GM21447 (cell line): Measurements from ENCODE around the gene MYH10.

Experiments used
- ATAC-seq: cut with Tn5 transposase; IDR thresholded peaks from one replicate; pipeline ENCODE4 v1.9.1; 2021; ENCODE audit not compliant: unreplicated experiment

Gene MYH10

DNA sequence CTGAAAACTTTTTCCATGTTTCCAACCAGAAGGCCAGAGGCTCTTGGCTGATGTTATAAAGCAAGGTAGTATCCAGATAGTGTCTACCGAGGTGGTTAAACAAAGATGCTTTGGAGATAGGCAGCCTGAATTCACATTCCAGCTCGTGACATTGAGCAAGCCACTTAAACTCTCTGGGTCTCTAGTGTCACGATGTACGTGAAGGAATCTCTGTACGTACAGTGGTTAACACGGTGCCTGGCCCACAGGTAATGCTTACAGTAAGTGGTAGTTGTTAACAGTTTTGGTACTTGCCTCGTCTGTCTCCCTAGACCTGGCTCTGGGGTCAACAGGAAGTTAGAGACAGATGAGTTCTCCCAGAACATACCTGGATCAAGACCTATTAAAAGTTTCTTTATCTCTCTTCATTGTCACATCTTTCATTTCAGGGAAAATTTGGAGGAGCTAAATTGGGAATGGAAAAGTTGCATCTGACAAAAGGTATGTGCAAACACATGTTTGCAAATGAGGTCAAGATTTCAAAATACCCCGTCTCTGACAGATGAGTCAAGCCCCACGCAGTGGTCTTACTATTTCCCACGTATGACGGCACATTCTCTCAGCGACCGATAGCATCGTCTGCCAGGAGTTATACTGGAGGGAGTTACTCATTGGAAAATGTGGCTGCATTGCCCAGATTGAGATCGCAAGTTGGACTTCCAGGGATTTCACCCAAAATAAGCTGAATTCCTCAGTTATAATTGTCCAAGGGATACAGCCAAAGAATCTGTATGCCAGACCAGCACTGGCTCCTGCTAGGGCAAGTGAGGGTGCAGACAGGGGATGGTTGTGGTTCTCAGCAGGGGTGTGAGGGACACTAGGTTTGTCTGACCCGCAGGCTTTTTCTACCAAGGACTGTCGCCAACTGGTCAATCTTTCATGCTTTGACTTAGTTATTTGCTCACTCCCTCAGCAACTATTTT is 18.9 kb upstream of the MYH10 start:
- no peak for ATAC-seq

GRCh38 chr17:8647956-8648355 is 17.4 kb upstream of the MYH10 start:
- no peak for ATAC-seq

- ATAC-seq: no peak
Observed at GRCh38 chr17:8647202-8647601, 16.7 kb upstream of the MYH10 start.

- no peak for ATAC-seq
Observed at GRCh38 chr17:8644507-8644902, 14.0 kb upstream of the MYH10 start.

DNA sequence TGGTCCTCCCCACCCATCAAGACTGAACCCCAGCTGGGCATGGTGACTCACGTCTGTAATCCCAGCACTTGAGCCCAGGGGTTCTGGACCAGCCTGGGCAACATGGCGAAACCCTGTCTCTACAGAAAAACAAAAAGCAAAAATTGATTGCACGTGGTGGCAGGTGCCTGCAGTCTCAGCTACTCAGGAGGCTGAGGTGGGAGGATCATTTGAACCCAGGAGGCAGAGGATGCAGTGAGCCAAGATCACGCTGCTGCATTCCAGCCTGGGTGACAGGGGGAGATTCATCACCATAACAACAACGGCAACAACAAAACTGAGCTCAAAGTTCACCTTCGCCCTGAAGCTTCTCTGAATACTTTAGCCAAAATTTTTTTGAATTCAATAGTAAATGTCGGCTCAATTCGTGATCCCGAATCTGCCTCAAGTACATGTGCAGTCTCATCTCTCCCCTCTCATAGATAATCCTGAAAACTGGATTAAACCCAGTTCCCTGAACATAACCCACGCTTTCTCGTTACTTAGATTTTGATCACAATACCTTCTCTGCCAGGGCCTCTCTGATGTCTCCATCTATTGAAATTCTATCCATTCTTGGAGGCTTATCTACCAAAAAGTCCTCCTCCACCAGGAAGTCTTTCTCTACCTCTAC is 13.5 kb upstream of the MYH10 start:
- ATAC-seq: no peak

GRCh38 chr17:8639709-8640108 is 9.2 kb upstream of the MYH10 start:
- no peak for ATAC-seq

- ATAC-seq: no peak
Observed at GRCh38 chr17:8632061-8632460, 1.5 kb upstream of the MYH10 start.

- no peak for ATAC-seq
Observed at GRCh38 chr17:8631554-8631877, 991 bp upstream of the MYH10 start.

DNA sequence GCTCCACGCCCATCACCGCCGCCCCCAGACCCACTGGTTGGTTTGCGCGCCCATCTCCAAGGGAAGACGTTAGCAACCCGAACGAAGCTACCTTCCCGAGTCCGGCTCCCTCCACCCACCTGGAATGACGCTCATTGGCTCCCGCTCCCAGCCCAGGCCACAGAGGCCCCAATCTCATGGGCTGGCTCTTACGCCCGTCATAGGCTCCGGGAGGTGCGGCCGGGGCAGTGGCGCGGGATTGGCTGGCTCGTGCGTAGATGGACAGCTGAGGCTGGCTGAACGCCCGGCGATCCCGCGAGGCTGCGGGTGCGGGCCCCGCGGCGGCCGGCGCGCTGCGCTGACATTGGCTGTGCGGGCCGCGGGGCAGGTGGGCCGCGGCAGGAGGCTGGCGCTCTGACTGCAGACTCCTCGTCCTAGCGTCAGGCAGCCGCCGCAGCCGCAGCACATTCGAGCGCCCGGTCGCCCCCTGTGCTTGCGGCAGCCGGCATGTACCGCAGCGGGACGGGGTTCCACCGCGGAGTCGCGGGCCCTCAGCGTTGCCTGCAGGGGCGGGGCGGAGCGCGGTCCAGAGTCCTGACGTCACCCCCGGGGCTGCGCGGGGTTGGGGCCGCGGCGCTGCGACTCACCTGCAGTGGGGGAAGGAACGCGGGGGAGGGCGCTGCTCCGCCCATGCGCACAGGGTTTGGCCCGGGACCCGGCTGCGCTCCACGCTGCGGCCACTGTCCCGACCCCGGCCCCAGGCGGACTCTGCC is 453 bp upstream of the MYH10 start:
- ATAC-seq: peak; percentile 98

DNA sequence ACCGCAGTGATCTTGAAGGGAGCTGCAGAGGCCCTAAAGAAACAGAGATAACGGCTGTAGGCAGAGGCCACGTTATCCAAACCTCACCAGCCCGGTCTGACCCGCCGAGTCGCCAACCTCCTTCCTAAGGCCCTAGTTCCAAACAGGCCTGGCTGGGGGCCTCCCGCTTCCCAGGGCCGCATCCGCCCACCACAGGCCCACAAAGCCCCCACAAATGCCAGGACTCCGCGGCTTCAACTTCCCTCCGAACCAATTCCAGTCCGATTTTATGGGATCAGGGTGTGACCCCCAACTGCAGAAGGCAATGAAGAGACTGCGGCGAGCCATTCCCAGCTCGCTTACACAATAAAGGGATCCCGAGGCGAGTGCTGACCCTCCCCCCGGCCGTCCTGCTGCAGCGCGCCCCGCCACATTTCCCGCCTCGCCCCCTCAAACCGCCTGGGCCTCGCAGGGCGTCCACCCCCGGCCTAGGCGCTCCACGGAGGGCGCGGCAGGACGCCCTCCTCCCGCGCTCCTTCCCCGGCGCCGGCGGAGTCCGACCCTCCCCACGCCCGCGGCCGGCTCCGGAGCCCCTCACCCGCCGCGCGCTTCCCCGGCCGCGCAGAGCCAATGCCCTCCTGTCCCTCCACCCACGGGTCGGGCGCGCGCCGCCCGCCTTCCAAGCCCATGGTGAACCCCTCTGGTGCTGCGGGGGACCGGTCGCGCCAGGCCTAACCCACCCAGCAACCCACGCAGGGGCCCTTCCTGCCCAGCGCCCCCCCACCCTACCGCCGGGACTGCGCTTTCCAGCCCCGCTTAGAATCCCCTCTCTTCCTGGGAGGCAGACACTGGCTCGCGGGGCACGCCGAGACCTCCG is 926 bp downstream of the MYH10 start:
- ATAC-seq: no peak

- no peak for ATAC-seq
Observed at GRCh38 chr17:8628609-8629169, 1.8 kb downstream of the MYH10 start.

DNA sequence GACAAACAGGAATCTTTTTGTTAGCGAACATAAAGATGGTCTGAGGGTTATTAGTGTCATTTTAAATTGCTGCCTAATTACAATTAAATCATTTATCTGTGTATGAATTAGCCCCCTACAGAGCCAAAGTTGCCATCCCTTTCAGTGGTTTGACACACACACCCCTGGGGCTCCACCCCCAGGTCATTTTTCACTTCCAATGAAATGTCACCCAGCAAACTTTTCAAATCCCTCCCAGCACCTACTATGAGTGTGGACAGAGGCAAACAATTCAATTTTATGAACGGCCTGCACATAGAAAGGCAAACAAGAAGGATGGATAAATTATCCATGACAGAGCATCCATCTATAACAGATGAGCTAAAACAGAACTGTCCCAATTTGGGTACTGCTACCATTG is 2.4 kb downstream of the MYH10 start:
- no peak for ATAC-seq

GRCh38 chr17:8623591-8623990 is 6.9 kb downstream of the MYH10 start:
- no peak for ATAC-seq

- ATAC-seq: no peak
Observed at GRCh38 chr17:8622191-8622590, 8.3 kb downstream of the MYH10 start.

DNA sequence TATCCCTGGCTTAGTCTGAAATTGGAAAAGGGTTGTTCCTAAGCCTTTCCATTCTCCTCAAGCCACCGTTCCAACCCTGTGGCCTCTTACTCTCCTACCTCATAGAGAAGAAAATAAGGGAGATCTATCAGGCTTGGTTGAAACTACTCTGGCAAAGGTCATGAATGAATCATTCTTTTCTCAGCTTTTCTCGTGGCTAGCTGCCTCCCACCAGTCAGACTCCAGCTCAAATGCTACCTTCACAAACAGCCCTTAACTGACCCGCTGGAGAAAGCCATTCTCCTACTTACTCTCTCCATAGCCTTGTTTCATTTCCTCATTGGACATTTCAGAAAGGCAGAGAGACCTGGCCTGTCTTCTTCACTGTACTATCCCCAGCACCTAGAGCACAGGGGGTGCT is 8.9 kb downstream of the MYH10 start:
- ATAC-seq: no peak

DNA sequence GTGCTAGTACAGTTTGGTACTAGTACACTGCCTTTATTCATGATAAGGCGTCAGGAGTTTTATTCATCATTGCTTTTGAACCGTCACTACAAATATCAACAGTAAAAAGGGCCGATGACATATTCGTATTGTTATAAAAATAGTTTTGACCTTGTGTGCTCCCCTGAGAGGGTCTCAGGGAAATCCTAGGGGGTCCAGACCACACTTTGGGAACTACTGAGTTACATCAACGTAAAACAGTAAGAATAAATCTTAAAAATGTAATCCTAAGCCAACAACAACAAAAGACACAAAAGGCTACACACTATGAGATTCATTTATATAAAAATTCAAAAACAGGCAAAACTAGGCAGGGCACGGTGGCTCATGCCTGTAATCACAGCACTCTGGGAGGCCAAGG is 11.2 kb downstream of the MYH10 start:
- no peak for ATAC-seq

GRCh38 chr17:8618825-8619224 is 11.7 kb downstream of the MYH10 start:
- ATAC-seq: no peak

DNA sequence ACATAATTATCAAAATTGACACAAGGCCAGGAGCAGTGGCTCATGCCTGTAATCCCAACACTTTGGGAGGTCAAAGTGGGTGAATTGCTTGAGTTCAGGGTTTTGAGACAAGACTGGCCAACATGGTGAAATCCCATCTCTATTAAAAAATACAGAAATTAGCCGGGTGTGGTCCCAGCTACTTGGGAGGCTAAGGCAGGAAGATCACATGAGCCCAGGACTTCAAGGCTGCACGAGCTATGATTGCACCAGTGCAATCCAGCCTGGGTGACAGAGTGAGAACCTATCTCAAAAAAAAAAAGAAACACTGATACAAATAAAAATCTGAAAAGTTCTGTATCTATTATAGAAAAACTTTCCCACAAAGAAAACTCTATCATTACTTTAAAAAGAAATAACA is 15.5 kb downstream of the MYH10 start:
- ATAC-seq: no peak

GRCh38 chr17:8611619-8612298 is 18.8 kb downstream of the MYH10 start:
- ATAC-seq: no peak

- no peak for ATAC-seq
Observed at GRCh38 chr17:8611137-8611536, 19.4 kb downstream of the MYH10 start.
